GM11168 (cell line): ENCODE results near the gene INTS2.
"Not testable (repeated sequence)": the region's sequence is repeated elsewhere in the genome, so short reads cannot be mapped to it uniquely, and the experiment has no call there.

Experiments
- in situ Hi-C: fragments of 300-500 bp; cut with MboI; formaldehyde crosslinking; loops from one replicate; pipeline ENCODE4 v1.12.0; 2022; ENCODE audit warnings: low sequenced_read_pairs; ENCODE audit not compliant: unreplicated experiment

INTS2 gene

GRCh38 chr17:61860397-61860796 lies 67.4 kb downstream of the INTS2 start:
- in situ Hi-C loops: not testable (repeated sequence)

GRCh38 chr17:61856035-61856434 lies 71.7 kb downstream of the INTS2 start:
- in situ Hi-C loops: no loop called here

GRCh38 chr17:61852857-61853256 lies 74.9 kb downstream of the INTS2 start:
- in situ Hi-C loops: no loop called here

DNA sequence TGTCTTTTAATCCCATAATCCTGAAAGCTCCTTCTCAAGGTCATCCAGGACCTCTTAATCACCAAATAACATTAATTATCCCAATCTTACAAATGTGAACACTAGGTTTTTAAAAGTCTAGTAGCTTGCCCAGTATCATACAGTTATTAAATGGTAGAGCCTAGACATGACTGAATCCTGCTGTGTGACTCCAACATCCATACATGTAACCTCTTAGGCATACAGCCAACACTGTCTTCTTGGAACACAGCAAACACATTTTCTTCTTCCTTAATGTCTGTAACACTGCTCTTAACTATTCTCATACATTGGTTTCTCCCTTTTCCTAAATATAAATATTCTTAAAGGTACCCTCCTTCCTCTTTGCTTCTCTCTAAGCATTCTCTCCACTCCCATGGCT lies 78.1 kb downstream of the INTS2 start:
- in situ Hi-C loops: loop anchor here (25.0 kb wide), 1 partner anchor 412 kb away; no protein-coding TSS in a partner anchor

- in situ Hi-C loops: loop anchor here (25.0 kb wide), 1 partner anchor 412 kb away; no protein-coding TSS in a partner anchor
Observed at GRCh38 chr17:61848896-61849295, 78.9 kb downstream of the INTS2 start.

GRCh38 chr17:61848247-61848646 lies 79.5 kb downstream of the INTS2 start:
- in situ Hi-C loops: loop anchor here (25.0 kb wide), 1 partner anchor 411 kb away; no protein-coding TSS in a partner anchor

GRCh38 chr17:61847659-61848058 lies 80.1 kb downstream of the INTS2 start:
- in situ Hi-C loops: loop anchor here (25.0 kb wide), 1 partner anchor 410 kb away; no protein-coding TSS in a partner anchor

DNA sequence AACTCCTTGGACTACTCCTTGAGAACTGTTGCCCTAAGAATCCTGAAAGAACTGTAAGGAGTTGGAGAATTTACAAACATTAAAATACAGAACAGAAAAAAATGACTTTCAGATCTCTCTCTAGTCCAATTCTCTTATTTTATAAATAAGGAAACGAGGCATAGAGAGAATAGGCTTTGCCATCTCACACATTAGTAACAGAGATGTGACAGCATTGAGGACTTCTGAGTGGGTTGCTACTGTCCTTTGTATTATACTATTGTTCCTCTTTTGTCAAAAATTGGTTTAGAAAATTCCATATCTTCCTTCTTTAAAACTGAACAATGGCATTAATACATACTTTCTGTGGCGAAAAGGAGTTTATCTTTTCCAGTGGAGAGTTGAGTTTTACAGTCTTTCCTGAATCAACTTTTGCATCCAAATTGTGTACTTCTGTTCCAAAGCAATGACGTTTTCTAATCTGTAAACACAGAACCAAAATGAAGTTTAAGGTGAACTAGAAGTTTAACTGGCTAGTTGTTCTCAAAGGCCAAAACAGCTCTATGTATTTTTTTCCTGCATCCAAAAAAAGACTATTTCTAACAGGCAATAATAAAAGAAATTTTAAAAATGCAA lies 80.9 kb downstream of the INTS2 start:
- in situ Hi-C loops: loop anchor here (25.0 kb wide), 1 partner anchor 410 kb away; no protein-coding TSS in a partner anchor

- in situ Hi-C loops: loop anchor here (25.0 kb wide), 1 partner anchor 409 kb away; no protein-coding TSS in a partner anchor
Observed at GRCh38 chr17:61846088-61846487, 81.7 kb downstream of the INTS2 start.

DNA sequence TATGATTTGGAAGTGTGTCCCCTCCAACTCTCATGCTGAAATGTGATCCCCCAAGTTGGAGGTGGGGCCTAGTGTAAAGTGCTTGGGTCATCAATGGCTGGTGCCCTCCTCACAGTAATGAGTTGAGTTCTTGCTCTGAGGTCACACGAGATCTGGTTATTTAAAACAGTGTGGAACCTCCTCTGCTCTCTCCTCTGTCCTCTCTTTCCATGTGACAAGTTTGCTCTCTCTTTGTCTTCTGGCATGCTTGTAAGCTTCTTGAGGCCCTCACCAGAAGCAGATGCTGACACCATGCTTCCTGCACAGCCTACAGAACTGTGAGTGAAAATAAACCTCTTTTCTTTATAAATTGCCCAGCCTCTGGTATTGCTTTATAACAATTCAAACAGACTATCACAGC lies 84.3 kb downstream of the INTS2 start:
- in situ Hi-C loops: loop anchor here (5.0 to 25.0 kb wide), 2 partner anchors 211 to 406 kb away; no protein-coding TSS in a partner anchor

GRCh38 chr17:61842899-61843298 lies 84.9 kb downstream of the INTS2 start:
- in situ Hi-C loops: loop anchor here (5.0 to 25.0 kb wide), 2 partner anchors 211 to 406 kb away; no protein-coding TSS in a partner anchor

DNA sequence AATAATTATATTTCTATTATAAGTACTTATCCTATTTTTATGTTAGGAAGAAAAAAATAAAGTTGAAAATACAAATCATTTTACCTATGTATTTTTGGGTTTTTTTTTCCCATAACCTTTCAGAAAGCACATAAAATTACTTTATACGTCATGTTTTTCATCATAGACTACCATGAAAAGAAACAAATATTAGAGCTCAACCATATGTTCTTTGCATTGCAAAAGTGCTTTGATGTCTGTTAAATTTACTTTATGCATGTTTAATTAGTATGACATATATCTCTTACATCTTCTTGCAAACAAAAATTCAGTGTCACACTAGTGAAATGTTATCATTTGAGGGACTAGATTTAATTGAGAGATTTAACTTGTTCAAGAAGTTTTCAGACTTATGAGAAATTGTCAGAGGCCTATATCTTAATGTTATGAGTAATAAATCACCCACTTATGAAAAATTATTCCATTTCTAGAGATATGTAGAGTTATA lies 88.4 kb downstream of the INTS2 start:
- in situ Hi-C loops: loop anchor here (25.0 kb wide), 1 partner anchor 402 kb away; no protein-coding TSS in a partner anchor

GRCh38 chr17:61837175-61838051 lies 90.4 kb downstream of the INTS2 start:
- in situ Hi-C loops: loop anchor here (25.0 kb wide), 1 partner anchor 400 kb away; no protein-coding TSS in a partner anchor

DNA sequence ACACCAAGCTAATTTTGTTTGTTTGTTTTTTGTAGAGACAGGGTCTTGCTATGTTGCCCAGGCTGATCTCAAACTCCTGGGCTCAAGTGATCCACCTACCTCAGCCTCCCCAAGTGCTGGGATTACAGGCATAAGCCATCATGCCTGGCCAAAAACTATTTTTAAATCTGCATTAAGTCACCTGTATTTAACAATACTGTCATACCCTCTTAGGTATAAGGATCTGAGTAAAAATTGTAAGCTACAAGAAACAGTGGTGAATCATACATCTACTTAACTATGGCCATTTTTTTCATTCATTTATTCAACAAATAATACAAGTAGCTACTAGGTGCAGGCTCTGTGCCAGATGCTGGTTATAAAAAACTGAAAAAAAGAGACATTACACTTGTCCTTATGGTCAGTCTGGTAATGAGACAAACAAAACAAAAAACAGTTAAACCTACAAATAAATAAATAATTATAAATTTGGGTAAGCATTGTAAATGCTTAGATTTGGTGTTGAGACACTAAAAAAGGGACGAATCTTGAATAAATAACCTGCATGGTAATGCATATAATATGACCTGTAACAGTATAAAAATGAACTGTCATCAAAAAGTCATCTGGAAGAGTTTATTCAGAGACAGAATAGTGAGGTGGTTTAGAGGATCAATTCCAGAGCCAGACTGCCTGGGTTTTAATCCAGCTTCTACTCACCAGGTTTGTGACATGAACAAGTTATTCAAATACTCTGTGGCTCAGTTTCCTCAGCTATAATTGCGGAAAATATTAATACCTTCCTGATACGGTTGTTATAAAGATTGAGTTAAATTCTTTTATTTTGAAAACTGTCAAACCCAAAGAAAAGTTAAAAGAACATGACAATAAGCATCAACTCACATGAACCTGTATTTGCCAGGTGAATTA lies 91.3 kb downstream of the INTS2 start:
- in situ Hi-C loops: loop anchor here (25.0 kb wide), 1 partner anchor 399 kb away; no protein-coding TSS in a partner anchor

DNA sequence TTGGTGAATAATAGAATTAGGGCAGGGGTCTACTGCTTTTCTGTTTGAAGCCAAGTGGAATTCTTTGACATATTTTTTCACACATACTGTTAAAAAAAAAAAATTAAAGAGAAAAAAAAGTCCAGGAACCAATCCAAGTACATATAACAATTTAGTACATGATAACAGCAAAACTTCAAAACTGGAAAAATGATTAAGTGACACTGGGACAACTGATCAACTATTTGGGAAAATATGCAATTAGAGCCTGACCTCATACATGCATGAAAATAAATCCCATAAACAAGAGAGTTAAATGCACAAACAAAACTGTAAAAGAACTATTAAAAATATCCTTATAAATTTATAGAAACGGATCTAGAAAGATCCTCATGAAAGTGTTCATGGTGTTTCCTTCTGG lies 92.2 kb downstream of the INTS2 start:
- in situ Hi-C loops: loop anchor here (25.0 kb wide), 1 partner anchor 398 kb away; no protein-coding TSS in a partner anchor

- in situ Hi-C loops: loop anchor here (25.0 kb wide), 1 partner anchor 397 kb away; no protein-coding TSS in a partner anchor
Observed at GRCh38 chr17:61834610-61835009, 93.2 kb downstream of the INTS2 start.

DNA sequence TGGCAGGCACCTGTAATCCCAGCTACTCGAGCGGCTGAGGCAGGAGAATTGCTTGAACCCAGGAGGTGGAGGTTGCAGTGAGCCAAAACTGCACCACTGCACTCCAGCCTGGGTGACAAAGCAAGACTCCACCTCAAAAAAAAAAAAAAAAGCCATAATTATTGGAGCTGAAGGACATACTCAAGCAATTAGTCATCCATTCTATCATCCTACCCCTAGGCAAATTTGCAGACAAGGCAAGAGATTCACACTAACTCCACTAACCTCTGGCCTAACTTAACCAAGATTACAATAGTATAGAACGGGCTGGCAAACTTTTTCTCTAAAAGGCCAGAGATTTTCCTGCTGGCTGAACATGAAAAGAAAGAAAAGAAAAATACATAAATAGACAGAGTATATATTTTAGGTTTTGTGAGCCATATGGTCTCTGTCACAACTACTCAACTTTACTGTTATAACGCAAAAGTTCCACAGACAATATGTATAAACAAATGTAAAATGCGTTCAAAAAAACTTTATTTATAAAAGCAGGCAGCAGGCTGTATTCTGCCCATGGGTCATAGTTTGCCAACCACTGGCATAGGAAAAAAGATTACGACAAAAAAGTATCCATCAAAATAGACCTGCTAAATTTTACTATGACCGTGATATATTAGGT lies 94.1 kb downstream of the INTS2 start:
- in situ Hi-C loops: loop anchor here (25.0 kb wide), 1 partner anchor 396 kb away; no protein-coding TSS in a partner anchor

DNA sequence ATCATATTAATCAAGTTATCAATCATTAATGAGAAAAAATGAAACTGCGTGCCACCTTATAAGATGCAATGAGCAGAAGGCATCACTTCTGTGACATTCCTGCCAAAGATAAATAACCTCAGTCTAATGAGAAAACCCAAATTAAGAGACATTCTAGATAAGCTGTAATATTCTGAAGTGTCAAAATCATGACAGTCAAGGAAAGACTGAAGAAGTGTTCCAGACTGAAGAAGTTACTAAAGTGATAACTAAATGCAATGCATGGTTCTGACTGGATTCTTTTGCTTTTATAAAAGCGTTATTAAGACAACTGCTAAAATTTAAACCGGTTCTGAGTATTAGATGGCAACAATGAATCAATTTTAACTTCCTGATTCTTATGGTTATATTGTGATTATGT lies 95.3 kb downstream of the INTS2 start:
- in situ Hi-C loops: loop anchor here (25.0 kb wide), 1 partner anchor 395 kb away; no protein-coding TSS in a partner anchor

GRCh38 chr17:61831099-61831498 lies 96.7 kb downstream of the INTS2 start:
- in situ Hi-C loops: loop anchor here (25.0 kb wide), 1 partner anchor 394 kb away; no protein-coding TSS in a partner anchor
